Placental epithelial cell (primary cell): Measurements from ENCODE around the gene KCNH3. TPM values are rescaled to one million over a fixed set of nuclear protein-coding genes. Genes with fewer than 3 reads are reported as not detected.

Experiments used
- small RNA-seq: library from RNA; depleted of rRNA; stranded (forward); fragments of <200 nt; gene quantifications from one replicate; pipeline ENCODE3, GENCODE V24; 2012
- total RNA-seq: library from RNA; depleted of rRNA; stranded (reverse); fragments of >200 nt; gene quantifications from 2 replicates; pipeline ENCODE4 v1.2.3, GENCODE V29; 2012

Gene KCNH3
- 0.22 TPM in 1 of 2 replicates, not detected in the other for total RNA-seq

DNA sequence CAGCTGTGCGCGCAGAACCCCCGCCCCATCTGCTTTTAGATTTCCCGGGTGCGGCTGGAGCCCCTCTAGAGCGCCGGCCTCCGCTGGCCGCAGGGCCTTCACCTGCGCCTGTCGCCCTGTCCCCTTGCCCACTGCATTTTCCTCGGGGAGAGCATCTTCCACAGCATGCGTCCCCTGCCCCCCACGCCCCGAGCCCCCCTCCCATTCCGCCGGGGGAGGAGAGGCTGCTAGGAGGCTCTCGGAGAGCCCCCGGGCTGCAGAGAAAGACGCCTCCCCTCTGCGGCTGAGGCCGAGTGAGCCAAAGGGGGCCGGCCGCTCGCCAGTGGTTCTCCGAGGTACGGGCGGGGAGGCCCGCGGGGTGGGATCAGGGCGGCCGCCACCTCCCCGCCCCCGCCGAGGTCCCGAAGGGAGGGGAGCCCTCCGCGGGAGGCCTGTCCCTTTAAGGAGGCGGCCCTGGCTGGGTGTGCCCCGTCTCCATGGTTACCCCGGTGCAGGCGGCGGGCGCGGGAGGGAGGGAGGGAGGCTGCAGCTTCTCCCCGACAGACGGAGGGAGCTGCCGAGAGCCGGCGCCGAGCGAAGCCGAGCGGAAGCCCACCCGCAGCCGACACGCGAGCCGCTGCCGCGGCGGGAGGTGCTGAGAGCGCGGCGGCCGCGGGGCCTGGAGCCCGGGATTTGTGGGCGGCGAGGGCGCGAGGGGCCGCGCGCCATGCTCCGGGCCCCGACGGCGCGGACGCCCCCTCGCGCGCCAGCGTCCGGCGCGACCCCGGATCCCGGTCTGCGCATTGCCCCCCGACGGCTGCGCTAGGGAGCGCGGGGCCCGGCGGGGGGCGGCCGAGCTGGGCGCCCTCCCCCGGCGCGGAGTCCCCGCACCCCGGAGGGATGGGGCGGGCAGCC, at the start of gene KCNH3:
Gene KCNH3, plus strand, starts transcription at position 521 of the 894 bp plus-strand sequence. CDS start 387 bp downstream, outside the sequence.

DNA sequence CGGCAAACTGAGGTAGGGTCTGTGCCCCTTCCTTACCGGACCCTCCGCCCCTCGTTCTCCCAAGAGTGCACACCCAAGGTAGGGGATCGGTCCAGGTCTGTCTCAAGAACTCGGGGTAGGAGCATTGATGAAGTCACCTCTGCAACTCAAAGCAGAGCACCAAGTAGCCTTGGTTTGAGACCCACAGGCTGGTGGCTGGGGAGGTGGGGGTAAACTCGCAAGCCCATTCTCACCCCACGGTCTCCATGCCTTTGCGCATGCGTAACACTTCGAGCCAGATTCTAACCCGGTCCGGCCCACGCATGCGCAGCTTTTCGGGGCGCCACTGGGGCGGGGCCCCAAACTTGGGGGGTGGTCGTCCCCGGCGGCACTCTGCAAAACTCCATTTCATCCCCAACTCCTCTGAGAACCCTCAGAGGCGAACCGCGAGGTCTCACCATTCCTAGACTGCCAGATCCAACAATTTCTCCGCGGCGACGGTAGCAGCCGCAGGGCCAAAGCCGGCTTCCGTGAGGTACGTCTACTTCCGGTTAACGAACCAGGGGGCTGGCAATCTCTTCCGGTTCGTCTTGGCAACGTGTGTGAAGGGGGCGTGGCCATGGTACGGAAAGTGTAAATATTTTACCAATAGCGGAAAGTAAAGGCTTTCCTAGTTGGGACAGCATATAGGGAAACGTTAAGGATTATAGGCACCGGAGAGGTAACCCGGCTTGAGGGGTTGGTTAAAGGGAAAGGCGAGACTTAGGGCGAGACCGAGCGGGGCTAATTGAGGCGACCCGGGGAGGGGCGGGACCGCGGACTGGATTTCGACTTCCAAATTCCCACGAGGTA, 29.0 kb downstream of the KCNH3 start, which contains the start of gene MCRS1:
Gene MCRS1, minus strand, starts transcription at position 532 of the 831 bp plus-strand sequence. CDS start 1,411 bp downstream, outside the sequence.

GRCh38 chr12:49605539-49605938, 66.7 kb downstream of the KCNH3 start, which contains the start of gene FAM186B:
Gene FAM186B, minus strand, starts transcription at chr12:49605639. Its CDS starts 162 bp downstream, at chr12:49605477.

Small RNA genes within 50 kb of the gene (small RNA-seq; reads per million reads assigned to genes)
- gene POLR2KP1: not detected
- gene RNU6-834P: not detected

Other genes starting within 250 kb of the KCNH3 start
- not detected in 2 replicates for gene PRPH, start 243.9 kb upstream of the KCNH3 start, total RNA-seq
- 2.7 and 7.6 TPM in 2 replicates for gene TROAP, start 215.8 kb upstream of the KCNH3 start, total RNA-seq
- gene C1QL4, start 201.8 kb upstream of the KCNH3 start, total RNA-seq: not detected in 2 replicates
- gene DNAJC22, start 192.1 kb upstream of the KCNH3 start, total RNA-seq: under 0.01 and 0.79 TPM in 2 replicates
- gene SPATS2, start 171.6 kb upstream of the KCNH3 start, total RNA-seq: 15.7 and 28.3 TPM in 2 replicates
- gene MCRS1, start 29.1 kb downstream of the KCNH3 start, total RNA-seq: 55.4 and 93.0 TPM in 2 replicates
- gene FAM186B, start 66.6 kb downstream of the KCNH3 start, total RNA-seq: 0.33 and 0.79 TPM in 2 replicates
- 13.2 and 14.5 TPM in 2 replicates for gene PRPF40B, start 84.5 kb downstream of the KCNH3 start, total RNA-seq
- 2.4 and 2.6 TPM in 2 replicates for gene FMNL3, start 168.4 kb downstream of the KCNH3 start, total RNA-seq
- gene TMBIM6, start 202.5 kb downstream of the KCNH3 start, total RNA-seq: 270 and 482 TPM in 2 replicates